MCF 10A (cell line): ENCODE data around the gene SMYD3. TPM values are rescaled to one million over a fixed set of nuclear protein-coding genes. Genes with fewer than 3 reads are reported as not detected.

Experiments used
- BruUV-seq: library from RNA; stranded (reverse); fragments of 400-500 nt; replicated peaks from 2 replicates; lab custom pipeline; 2021; lab: Mats Ljungman, UMichigan
- CTCF ChIA-PET: fragments of 300-600 bp; sonication (Branson Sonifier 250); formaldehyde crosslinking; extraction: SDS; loops from one replicate; lab custom pipeline; 2021; ENCODE audit warnings: antibody characterized with exemption, inconsistent platforms; lab: Yijun Ruan, JAX
- POLR2A ChIA-PET: fragments of 300-600, 350-650 bp; sonication (Branson Sonifier 250); formaldehyde crosslinking; extraction: SDS; loops from one replicate; lab custom pipeline; 2020; ENCODE audit warnings: antibody characterized with exemption, inconsistent platforms; lab: Yijun Ruan, JAX
- DNase-seq: peaks from one replicate; pipeline ENCODE4 v3.0.0-alpha.2; 2018; ENCODE audit not compliant: unreplicated experiment
- H3K27ac Mint-ChIP-seq: one replicate; pipeline ENCODE4 v1.8.0; 2022; ENCODE audit warnings: mild to moderate bottlenecking, low read depth, mixed read lengths; ENCODE audit not compliant: unreplicated experiment
- H3K27me3 Mint-ChIP-seq: one replicate; pipeline ENCODE4 v1.8.0; 2022; ENCODE audit warnings: mixed read lengths; ENCODE audit not compliant: insufficient read depth, unreplicated experiment
- H3K36me3 Mint-ChIP-seq: one replicate; pipeline ENCODE4 v1.8.0; 2022; ENCODE audit warnings: mild to moderate bottlenecking, moderate library complexity, mixed read lengths; ENCODE audit not compliant: insufficient read depth, unreplicated experiment
- H3K4me1 Mint-ChIP-seq: one replicate; pipeline ENCODE4 v1.8.0; 2022; ENCODE audit warnings: mixed read lengths; ENCODE audit not compliant: insufficient read depth, unreplicated experiment
- H3K4me3 Mint-ChIP-seq: one replicate; pipeline ENCODE4 v1.8.0; 2022; ENCODE audit warnings: mild to moderate bottlenecking, moderate library complexity, mixed read lengths; ENCODE audit not compliant: unreplicated experiment
- H3K9me3 Mint-ChIP-seq: one replicate; pipeline ENCODE4 v1.8.0; 2022; ENCODE audit warnings: mixed read lengths; ENCODE audit not compliant: unreplicated experiment
- intact Hi-C: fragments of 100-400 bp; cut with micrococcal nuclease; formaldehyde crosslinking; loops from 2 replicates; pipeline ENCODE4 v1.14.1; 2022
- total RNA-seq: library from RNA; stranded (reverse); gene quantifications from 2 replicates; pipeline ENCODE4 v1.2.3, GENCODE V29; 2022
- TF ChIP-seq, protein P1 (sequence below): fragments of 200-600 bp; IDR thresholded peaks from one replicate; pipeline ENCODE4 v1.8.0; 2022; ENCODE audit warnings: antibody characterized with exemption, mild to moderate bottlenecking; ENCODE audit not compliant: unreplicated experiment

The SMYD3 gene
- total RNA-seq, 1 experiment from 2014 or later: 26.9 TPM

DNA sequence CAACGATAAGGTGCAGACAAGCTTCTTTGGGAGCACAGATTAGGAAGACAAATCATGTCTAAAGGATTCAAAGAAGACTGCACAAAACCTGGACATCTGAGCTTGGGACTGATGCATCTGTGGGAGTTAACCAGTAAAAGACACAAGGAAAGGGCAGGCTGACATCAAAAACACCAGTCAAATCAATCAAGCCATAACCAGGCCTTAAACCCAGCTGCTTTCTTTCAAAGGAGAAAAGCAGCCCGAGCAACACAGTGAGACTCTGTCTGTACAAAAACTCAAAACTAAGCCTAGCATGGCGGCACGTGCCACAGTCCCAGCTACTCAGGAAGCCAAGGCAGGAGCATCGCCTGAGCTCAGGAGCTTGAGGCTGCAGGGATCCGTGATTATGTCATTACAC lies 411.6 kb downstream of the SMYD3 start:
- ChIA-PET CTCF (interaction anchor here (1.7 kb wide), 1 partner anchor 21 kb away, joined by 3 read pairs; no protein-coding TSS in a partner anchor), POLR2A (no interaction called here)
- Mint-ChIP-seq H3K4me3 (no peak overlapping the region), H3K27me3 (no peaks in the 10 kb centered on the region), H3K4me1 (no peaks in the 10 kb centered on the region), H3K27ac (no peak overlapping the region), H3K9me3 (peaks cover 7% of the 10 kb centered on the region), H3K36me3 (peaks cover 12% of the 10 kb centered on the region)
- BruUV-seq: no TSS peak
- TF ChIP-seq, protein P1, sequence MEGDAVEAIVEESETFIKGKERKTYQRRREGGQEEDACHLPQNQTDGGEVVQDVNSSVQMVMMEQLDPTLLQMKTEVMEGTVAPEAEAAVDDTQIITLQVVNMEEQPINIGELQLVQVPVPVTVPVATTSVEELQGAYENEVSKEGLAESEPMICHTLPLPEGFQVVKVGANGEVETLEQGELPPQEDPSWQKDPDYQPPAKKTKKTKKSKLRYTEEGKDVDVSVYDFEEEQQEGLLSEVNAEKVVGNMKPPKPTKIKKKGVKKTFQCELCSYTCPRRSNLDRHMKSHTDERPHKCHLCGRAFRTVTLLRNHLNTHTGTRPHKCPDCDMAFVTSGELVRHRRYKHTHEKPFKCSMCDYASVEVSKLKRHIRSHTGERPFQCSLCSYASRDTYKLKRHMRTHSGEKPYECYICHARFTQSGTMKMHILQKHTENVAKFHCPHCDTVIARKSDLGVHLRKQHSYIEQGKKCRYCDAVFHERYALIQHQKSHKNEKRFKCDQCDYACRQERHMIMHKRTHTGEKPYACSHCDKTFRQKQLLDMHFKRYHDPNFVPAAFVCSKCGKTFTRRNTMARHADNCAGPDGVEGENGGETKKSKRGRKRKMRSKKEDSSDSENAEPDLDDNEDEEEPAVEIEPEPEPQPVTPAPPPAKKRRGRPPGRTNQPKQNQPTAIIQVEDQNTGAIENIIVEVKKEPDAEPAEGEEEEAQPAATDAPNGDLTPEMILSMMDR: no peak
- intact Hi-C loops: no loop called here
- no peak for DNase-seq

DNA sequence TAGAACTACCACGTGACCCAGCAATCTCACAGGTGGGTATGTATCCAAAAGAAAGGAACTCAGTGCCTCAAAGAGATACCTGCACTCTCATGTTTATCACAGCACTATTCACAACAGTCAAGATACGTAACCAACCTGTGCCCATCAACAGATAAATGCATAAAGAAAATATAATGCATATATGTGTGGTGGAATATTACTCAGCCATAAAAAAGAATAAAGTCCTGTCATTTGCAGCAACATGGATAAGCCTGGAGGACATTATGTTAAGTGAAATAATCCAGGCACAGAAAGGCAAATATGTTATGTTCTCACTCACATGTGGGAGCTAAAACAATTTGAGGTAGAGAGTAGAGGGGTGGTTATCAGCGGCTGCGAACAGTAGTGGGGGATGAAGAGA lies 413.8 kb downstream of the SMYD3 start:
- Mint-ChIP-seq H3K36me3 (peaks cover 12% of the 10 kb centered on the region), H3K4me3 (no peak overlapping the region), H3K4me1 (no peaks in the 10 kb centered on the region), H3K9me3 (peaks cover 9% of the 10 kb centered on the region), H3K27ac (no peak overlapping the region), H3K27me3 (no peaks in the 10 kb centered on the region)
- ChIA-PET CTCF (no interaction called here), POLR2A (interaction anchor here (1.2 to 2.6 kb wide), 2 partner anchors 9 to 13 kb away, joined by 4 to 5 read pairs; no protein-coding TSS in a partner anchor)
- TF ChIP-seq, protein P1: no peak
- DNase-seq: no peak
- BruUV-seq: no TSS peak
- intact Hi-C loops: no loop called here

DNA sequence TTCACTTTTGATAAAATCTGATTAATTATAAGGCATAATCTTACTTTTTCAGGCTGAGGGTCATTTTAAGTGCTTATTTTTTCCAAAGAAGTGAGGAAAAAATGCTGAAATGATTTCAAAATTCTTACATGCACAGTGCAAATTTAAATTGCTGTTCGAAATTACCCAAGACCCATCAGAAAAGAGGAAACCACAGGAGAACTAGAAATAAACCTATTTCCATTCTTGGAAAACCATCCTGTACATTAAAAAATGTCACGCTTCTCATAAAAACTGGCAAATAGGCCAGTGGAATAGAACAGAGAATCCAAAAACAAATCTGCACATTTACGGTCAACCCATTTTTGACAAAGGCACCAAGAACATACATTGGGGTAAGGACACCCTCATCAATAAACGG lies 414.9 kb downstream of the SMYD3 start:
- TF ChIP-seq, protein P1: no peak
- DNase-seq: no peak
- Mint-ChIP-seq H3K36me3 (peaks cover 12% of the 10 kb centered on the region), H3K27ac (no peak overlapping the region), H3K4me1 (no peaks in the 10 kb centered on the region), H3K27me3 (no peaks in the 10 kb centered on the region), H3K4me3 (no peak overlapping the region), H3K9me3 (peaks cover 15% of the 10 kb centered on the region)
- POLR2A ChIA-PET: interaction anchor here (0.5 to 2.6 kb wide), 4 partner anchors 8 to 197 kb away, joined by 3 to 5 read pairs (median 4); no protein-coding TSS in a partner anchor
- CTCF ChIA-PET: no interaction called here
- no TSS peak for BruUV-seq
- intact Hi-C loops: no loop called here

DNA sequence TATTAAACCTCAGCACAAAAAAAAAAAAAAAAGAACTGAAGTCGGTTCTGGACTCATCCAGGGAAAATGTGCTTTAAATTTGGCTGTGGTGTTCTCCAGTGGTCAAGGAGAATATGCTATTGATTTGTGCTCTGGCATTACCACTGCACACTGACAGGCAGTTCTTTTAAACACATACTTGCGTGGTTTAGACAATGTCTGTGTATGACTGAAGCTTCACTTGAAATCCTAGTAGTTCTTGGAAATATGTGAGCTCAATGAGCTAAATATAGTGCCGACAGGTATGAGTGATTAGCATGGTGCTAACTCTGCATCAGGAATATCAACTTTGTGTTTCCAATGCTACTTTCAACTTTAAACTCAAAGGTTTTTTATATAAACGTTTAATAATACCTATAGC lies 415.6 kb downstream of the SMYD3 start:
- peaks cover 15% of the 10 kb centered on the region for H3K9me3 Mint-ChIP-seq
- H3K4me3 Mint-ChIP-seq: no peak overlapping the region
- BruUV-seq: no TSS peak
- no peaks in the 10 kb centered on the region for H3K27me3 Mint-ChIP-seq
- TF ChIP-seq, protein P1: no peak
- H3K27ac Mint-ChIP-seq: no peak overlapping the region
- H3K36me3 Mint-ChIP-seq: peaks cover 12% of the 10 kb centered on the region
- ChIA-PET CTCF (interaction anchor here (0.6 kb wide), 2 partner anchors 79 to 134 kb away, joined by 3 read pairs; no protein-coding TSS in a partner anchor), POLR2A (interaction anchor here (0.5 to 2.6 kb wide), 4 partner anchors 8 to 197 kb away, joined by 3 to 5 read pairs (median 4); no protein-coding TSS in a partner anchor)
- DNase-seq: no peak
- no peaks in the 10 kb centered on the region for H3K4me1 Mint-ChIP-seq
- intact Hi-C loops: no loop called here
